ENCODE results near the gene RASAL2.

The RASAL2 gene

GRCh38 chr1:178513278-178513983 lies 419.5 kb downstream of the RASAL2 start:
- Histone ChIP-seq H3K27me3 (ENCODE audit: control insufficient read depth, insufficient read depth, low read length) (no peaks in the 10 kb centered on the region), H3K36me3 (ENCODE audit: control insufficient read depth, insufficient read depth, low read length) (no peaks in the 10 kb centered on the region), H3K4me1 (ENCODE audit: control insufficient read depth, insufficient read depth, low read length) (no peaks in the 10 kb centered on the region), H3K4me3 (ENCODE audit: low read depth, low read length) (no peak overlapping the region), H3K9me3 (ENCODE audit: control insufficient read depth, insufficient read depth, low read length) (no peaks in the 10 kb centered on the region), H3K9ac (ENCODE audit: low read depth, low read length) (no peak overlapping the region)

- no peaks in the 10 kb centered on the region for H3K36me3 ChIP-seq (ENCODE audit: control insufficient read depth, insufficient read depth, low read length)
Observed at GRCh38 chr1:178516110-178516509, 422.2 kb downstream of the RASAL2 start.

GRCh38 chr1:178518894-178519293 lies 425.0 kb downstream of the RASAL2 start:
- Histone ChIP-seq H3K9me3 (ENCODE audit: control insufficient read depth, insufficient read depth, low read length) (no peaks in the 10 kb centered on the region), H3K9ac (ENCODE audit: low read depth, low read length) (no peak overlapping the region), H3K4me1 (ENCODE audit: control insufficient read depth, insufficient read depth, low read length) (no peaks in the 10 kb centered on the region), H3K27me3 (ENCODE audit: control insufficient read depth, insufficient read depth, low read length) (no peaks in the 10 kb centered on the region), H3K36me3 (ENCODE audit: control insufficient read depth, insufficient read depth, low read length) (no peaks in the 10 kb centered on the region), H3K4me3 (ENCODE audit: low read depth, low read length) (no peak overlapping the region)

More at GRCh38 chr1:178516110-178516509, 422.2 kb downstream of the RASAL2 start:
- Histone ChIP-seq H3K27me3 (ENCODE audit: control insufficient read depth, insufficient read depth, low read length) (no peaks in the 10 kb centered on the region), H3K9me3 (ENCODE audit: control insufficient read depth, insufficient read depth, low read length) (no peaks in the 10 kb centered on the region), H3K9ac (ENCODE audit: low read depth, low read length) (no peak overlapping the region), H3K4me1 (ENCODE audit: control insufficient read depth, insufficient read depth, low read length) (no peaks in the 10 kb centered on the region), H3K4me3 (ENCODE audit: low read depth, low read length) (no peak overlapping the region)

- Histone ChIP-seq H3K4me1 (ENCODE audit: control insufficient read depth, insufficient read depth, low read length) (no peaks in the 10 kb centered on the region), H3K4me3 (ENCODE audit: low read depth, low read length) (no peak overlapping the region)
Observed at GRCh38 chr1:178520803-178521202, 426.9 kb downstream of the RASAL2 start.

GRCh38 chr1:178521241-178521640 lies 427.3 kb downstream of the RASAL2 start:
- H3K4me3 ChIP-seq (ENCODE audit: low read depth, low read length): no peak overlapping the region

More at GRCh38 chr1:178520803-178521202, 426.9 kb downstream of the RASAL2 start:
- no peaks in the 10 kb centered on the region for H3K36me3 ChIP-seq (ENCODE audit: control insufficient read depth, insufficient read depth, low read length)
- no peaks in the 10 kb centered on the region for H3K27me3 ChIP-seq (ENCODE audit: control insufficient read depth, insufficient read depth, low read length)
- H3K9ac ChIP-seq (ENCODE audit: low read depth, low read length): no peak overlapping the region
- H3K9me3 ChIP-seq (ENCODE audit: control insufficient read depth, insufficient read depth, low read length): no peaks in the 10 kb centered on the region

GRCh38 chr1:178527117-178527516 lies 433.2 kb downstream of the RASAL2 start:
- Histone ChIP-seq H3K36me3 (ENCODE audit: control insufficient read depth, insufficient read depth, low read length) (no peaks in the 10 kb centered on the region), H3K4me1 (ENCODE audit: control insufficient read depth, insufficient read depth, low read length) (no peaks in the 10 kb centered on the region)

More at GRCh38 chr1:178521241-178521640, 427.3 kb downstream of the RASAL2 start:
- Histone ChIP-seq H3K27me3 (ENCODE audit: control insufficient read depth, insufficient read depth, low read length) (no peaks in the 10 kb centered on the region), H3K36me3 (ENCODE audit: control insufficient read depth, insufficient read depth, low read length) (no peaks in the 10 kb centered on the region), H3K9me3 (ENCODE audit: control insufficient read depth, insufficient read depth, low read length) (no peaks in the 10 kb centered on the region), H3K9ac (ENCODE audit: low read depth, low read length) (no peak overlapping the region), H3K4me1 (ENCODE audit: control insufficient read depth, insufficient read depth, low read length) (no peaks in the 10 kb centered on the region)

GRCh38 chr1:178528228-178528952 lies 434.5 kb downstream of the RASAL2 start:
- Histone ChIP-seq H3K9ac (ENCODE audit: low read depth, low read length) (no peak overlapping the region), H3K4me3 (ENCODE audit: low read depth, low read length) (no peak overlapping the region), H3K36me3 (ENCODE audit: control insufficient read depth, insufficient read depth, low read length) (no peaks in the 10 kb centered on the region)

More at GRCh38 chr1:178527117-178527516, 433.2 kb downstream of the RASAL2 start:
- Histone ChIP-seq H3K9ac (ENCODE audit: low read depth, low read length) (no peak overlapping the region), H3K27me3 (ENCODE audit: control insufficient read depth, insufficient read depth, low read length) (no peaks in the 10 kb centered on the region), H3K4me3 (ENCODE audit: low read depth, low read length) (no peak overlapping the region), H3K9me3 (ENCODE audit: control insufficient read depth, insufficient read depth, low read length) (no peaks in the 10 kb centered on the region)

GRCh38 chr1:178528953-178529335 lies 435.0 kb downstream of the RASAL2 start:
- H3K36me3 ChIP-seq (ENCODE audit: control insufficient read depth, insufficient read depth, low read length): no peaks in the 10 kb centered on the region
- H3K27me3 ChIP-seq (ENCODE audit: control insufficient read depth, insufficient read depth, low read length): no peaks in the 10 kb centered on the region
- H3K4me1 ChIP-seq (ENCODE audit: control insufficient read depth, insufficient read depth, low read length): no peaks in the 10 kb centered on the region
- no peaks in the 10 kb centered on the region for H3K9me3 ChIP-seq (ENCODE audit: control insufficient read depth, insufficient read depth, low read length)
- no peak overlapping the region for H3K9ac ChIP-seq (ENCODE audit: low read depth, low read length)
- H3K4me3 ChIP-seq (ENCODE audit: low read depth, low read length): no peak overlapping the region

More at GRCh38 chr1:178528228-178528952, 434.5 kb downstream of the RASAL2 start:
- Histone ChIP-seq H3K4me1 (ENCODE audit: control insufficient read depth, insufficient read depth, low read length) (no peaks in the 10 kb centered on the region), H3K27me3 (ENCODE audit: control insufficient read depth, insufficient read depth, low read length) (no peaks in the 10 kb centered on the region), H3K9me3 (ENCODE audit: control insufficient read depth, insufficient read depth, low read length) (no peaks in the 10 kb centered on the region)

GRCh38 chr1:178529364-178530036 lies 435.6 kb downstream of the RASAL2 start:
- no peaks in the 10 kb centered on the region for H3K27me3 ChIP-seq (ENCODE audit: control insufficient read depth, insufficient read depth, low read length)
- H3K9me3 ChIP-seq (ENCODE audit: control insufficient read depth, insufficient read depth, low read length): no peaks in the 10 kb centered on the region
- no peak overlapping the region for H3K4me3 ChIP-seq (ENCODE audit: low read depth, low read length)
- H3K4me1 ChIP-seq (ENCODE audit: control insufficient read depth, insufficient read depth, low read length): no peaks in the 10 kb centered on the region
- H3K36me3 ChIP-seq (ENCODE audit: control insufficient read depth, insufficient read depth, low read length): no peaks in the 10 kb centered on the region
- H3K9ac ChIP-seq (ENCODE audit: low read depth, low read length): no peak overlapping the region

- Histone ChIP-seq H3K4me3 (ENCODE audit: low read depth, low read length) (no peak overlapping the region), H3K9ac (ENCODE audit: low read depth, low read length) (no peak overlapping the region), H3K4me1 (ENCODE audit: control insufficient read depth, insufficient read depth, low read length) (no peaks in the 10 kb centered on the region), H3K9me3 (ENCODE audit: control insufficient read depth, insufficient read depth, low read length) (no peaks in the 10 kb centered on the region), H3K36me3 (ENCODE audit: control insufficient read depth, insufficient read depth, low read length) (no peaks in the 10 kb centered on the region), H3K27me3 (ENCODE audit: control insufficient read depth, insufficient read depth, low read length) (no peaks in the 10 kb centered on the region)
Observed at GRCh38 chr1:178530037-178530402, 436.1 kb downstream of the RASAL2 start.

GRCh38 chr1:178530502-178530901 lies 436.6 kb downstream of the RASAL2 start:
- H3K9ac ChIP-seq (ENCODE audit: low read depth, low read length): no peak overlapping the region
- H3K4me3 ChIP-seq (ENCODE audit: low read depth, low read length): no peak overlapping the region
- no peaks in the 10 kb centered on the region for H3K27me3 ChIP-seq (ENCODE audit: control insufficient read depth, insufficient read depth, low read length)
- H3K9me3 ChIP-seq (ENCODE audit: control insufficient read depth, insufficient read depth, low read length): no peaks in the 10 kb centered on the region
- H3K4me1 ChIP-seq (ENCODE audit: control insufficient read depth, insufficient read depth, low read length): no peaks in the 10 kb centered on the region
- no peaks in the 10 kb centered on the region for H3K36me3 ChIP-seq (ENCODE audit: control insufficient read depth, insufficient read depth, low read length)

Data from iPS-15b (cell line).